ENCODE data around the gene ZNF619.

ZNF619 gene

GRCh38 chr3:40465456-40465855 is 11.5 kb upstream of the ZNF619 start:
- no peak for DNase-seq (ENCODE audit: low read depth)

GRCh38 chr3:40468018-40468417 is 8.9 kb upstream of the ZNF619 start:
- DNase-seq (ENCODE audit: low read depth): no peak

- no peak for DNase-seq (ENCODE audit: low read depth)
These were observed 6.2 kb upstream of the ZNF619 start for GRCh38 chr3:40470701-40471100.

GRCh38 chr3:40477666-40478065 is 744 bp downstream of the ZNF619 start:
- DNase-seq (ENCODE audit: low read depth): peak; percentile 12

DNA sequence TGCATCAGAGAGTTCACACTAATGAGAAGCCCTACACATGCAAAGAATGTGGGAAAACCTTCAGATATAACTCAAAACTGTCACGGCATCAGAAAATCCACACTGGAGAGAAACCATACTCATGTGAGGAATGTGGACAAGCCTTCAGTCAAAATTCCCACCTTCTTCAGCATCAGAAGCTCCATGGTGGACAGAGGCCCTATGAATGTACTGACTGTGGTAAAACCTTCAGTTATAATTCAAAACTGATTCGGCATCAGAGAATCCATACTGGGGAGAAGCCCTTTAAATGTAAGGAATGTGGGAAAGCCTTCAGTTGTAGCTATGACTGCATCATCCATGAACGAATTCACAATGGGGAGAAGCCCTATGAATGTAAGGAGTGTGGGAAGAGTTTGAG is 10.2 kb downstream of the ZNF619 start:
- no peak for DNase-seq (ENCODE audit: low read depth)

DNA sequence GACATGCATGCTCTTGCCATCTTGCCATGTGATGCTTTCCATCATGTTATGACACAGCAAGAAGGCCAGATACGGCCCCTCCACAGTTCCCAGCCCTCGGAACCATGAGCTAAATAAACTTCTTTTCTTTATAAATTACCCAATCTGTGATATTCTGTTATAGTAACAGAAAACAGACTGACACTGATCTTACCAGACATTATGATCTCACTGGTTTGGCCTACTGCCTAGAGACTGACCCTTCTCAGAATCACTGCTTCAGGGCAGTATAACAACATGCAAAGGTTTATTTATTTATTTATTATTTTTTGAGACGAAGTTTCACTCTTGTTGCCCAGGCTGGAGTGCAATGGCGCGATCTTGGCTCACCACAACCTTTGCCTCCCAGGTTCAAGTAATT is 14.0 kb downstream of the ZNF619 start:
- peak; percentile 79 for DNase-seq (ENCODE audit: low read depth)

GRCh38 chr3:40494698-40495097 is 17.8 kb downstream of the ZNF619 start:
- no peak for DNase-seq (ENCODE audit: low read depth)

- DNase-seq (ENCODE audit: low read depth): no peak
These were observed 20.4 kb downstream of the ZNF619 start for GRCh38 chr3:40497288-40497687.

- DNase-seq (ENCODE audit: low read depth): no peak
These were observed 23.0 kb downstream of the ZNF619 start for GRCh38 chr3:40499952-40500351.

GRCh38 chr3:40502034-40502433 is 25.1 kb downstream of the ZNF619 start:
- DNase-seq (ENCODE audit: low read depth): no peak

DNA sequence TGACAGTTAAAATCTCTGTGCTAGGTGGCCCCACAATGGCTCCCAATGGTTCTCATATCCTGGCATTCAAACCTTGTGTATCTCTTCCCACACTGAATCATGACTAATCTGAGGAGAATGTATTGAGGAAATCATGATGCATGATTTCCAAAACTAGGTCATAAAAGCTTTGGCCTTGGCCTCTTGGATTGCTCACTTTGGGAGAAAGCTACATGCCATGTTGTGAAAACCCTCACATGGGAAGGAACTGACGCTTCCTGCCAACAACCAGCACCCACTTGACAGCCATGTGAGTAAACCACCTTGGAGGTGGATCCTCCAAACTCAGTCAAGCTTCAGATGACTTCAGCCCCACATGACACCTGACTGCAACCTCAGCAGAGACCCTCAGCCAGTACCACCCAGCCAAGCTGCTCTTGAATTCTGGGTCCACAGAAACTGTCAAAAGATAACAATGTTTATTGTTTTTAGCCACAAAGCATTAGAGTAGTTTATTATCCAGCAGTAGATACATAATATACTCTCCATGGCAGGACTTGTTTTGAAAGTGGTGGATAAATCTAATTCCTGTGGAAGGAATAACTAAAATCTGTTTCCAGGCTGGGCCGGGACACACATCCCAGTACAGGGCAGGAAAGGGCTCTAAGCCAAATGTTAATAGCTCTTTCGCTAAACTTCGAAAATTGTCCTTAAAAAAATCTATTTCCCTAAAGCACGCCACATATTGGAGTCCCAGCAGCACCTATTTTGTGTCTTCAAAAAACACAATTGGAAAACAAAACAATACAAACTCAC is 27.9 kb downstream of the ZNF619 start:
- DNase-seq (ENCODE audit: low read depth): peak; percentile 97

DNA sequence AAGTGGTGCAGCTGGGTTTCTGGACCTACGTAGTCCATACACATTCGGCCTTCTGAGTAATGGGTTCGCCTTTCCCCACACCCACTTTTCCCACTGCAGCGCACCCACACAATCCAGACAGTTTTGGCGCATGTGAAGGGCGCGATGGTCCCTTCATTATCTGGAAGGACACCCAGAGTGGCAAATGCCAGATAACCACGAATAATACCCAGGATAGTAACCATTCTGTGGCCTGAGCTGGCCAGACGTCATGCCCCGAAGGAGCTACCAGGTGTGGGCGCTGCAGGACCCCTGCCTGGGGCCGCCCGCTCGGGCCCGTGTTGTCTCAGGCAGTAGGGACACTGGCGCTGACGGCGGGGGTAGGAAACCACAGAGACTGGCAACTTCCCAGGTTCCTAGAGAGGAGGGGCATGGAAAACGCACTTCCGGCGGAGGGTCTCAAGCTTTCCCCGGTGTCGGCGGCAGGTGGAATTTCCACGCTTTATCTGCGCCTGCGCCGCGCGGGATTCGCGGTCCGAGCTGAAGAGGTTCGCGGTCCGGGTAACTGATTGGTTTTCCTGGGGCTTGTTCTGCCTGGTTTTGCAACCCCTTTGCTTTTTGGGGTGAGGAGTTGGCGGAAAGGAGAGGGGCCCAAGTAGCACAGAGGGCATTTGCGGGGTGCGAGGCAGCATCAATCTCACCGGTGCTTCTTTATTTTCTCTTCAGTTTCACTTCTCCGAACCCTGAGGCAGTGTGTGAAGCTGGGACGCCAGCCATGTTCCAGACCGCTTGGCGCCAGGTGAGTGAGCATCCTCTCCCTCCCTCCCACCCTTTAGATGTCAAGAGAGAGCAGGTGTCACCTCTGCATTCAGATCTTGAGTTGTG is 28.9 kb downstream of the ZNF619 start, which contains the start of gene ZNF620:
Gene ZNF620, plus strand, starts transcription at position 441 of the 864 bp plus-strand sequence. Its CDS starts 314 bp downstream, at position 755.
- peak; percentile 28 for DNase-seq (ENCODE audit: low read depth)

DNA sequence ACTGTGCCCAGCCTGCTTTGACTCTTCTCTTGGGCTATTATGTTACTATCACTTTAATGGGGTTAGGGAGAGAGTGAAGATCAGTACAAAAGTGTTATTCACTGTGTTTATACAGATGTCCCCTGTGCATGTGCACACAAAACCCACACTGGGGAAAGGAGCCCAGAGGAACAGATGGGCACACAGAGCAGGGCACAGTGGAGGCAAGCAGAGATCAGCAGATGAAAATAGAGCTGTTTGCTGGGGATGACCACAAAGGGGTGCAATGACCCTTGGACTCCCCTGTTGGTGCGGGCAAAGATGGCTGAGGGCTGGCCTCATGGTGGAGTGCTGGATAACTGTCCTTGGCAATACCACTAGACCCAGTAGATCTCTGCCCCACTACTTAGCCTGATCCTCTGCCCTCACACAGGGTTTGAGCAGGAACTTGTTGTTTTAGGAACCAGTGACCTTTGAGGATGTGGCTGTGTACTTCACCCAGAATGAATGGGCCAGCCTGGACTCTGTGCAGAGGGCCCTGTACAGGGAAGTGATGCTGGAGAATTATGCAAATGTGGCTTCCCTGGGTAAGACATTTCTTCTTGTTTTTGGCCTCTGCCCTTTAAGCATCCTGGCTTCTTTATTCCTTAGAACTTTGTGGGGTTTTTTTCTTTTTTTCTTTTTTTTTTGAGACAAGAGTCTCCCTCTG is 34.3 kb downstream of the ZNF619 start:
- DNase-seq (ENCODE audit: low read depth): no peak

- DNase-seq (ENCODE audit: low read depth): peak; percentile 81
These were observed 39.3 kb downstream of the ZNF619 start for GRCh38 chr3:40516201-40516600.

GRCh38 chr3:40518067-40518466 is 41.1 kb downstream of the ZNF619 start:
- no peak for DNase-seq (ENCODE audit: low read depth)

DNA sequence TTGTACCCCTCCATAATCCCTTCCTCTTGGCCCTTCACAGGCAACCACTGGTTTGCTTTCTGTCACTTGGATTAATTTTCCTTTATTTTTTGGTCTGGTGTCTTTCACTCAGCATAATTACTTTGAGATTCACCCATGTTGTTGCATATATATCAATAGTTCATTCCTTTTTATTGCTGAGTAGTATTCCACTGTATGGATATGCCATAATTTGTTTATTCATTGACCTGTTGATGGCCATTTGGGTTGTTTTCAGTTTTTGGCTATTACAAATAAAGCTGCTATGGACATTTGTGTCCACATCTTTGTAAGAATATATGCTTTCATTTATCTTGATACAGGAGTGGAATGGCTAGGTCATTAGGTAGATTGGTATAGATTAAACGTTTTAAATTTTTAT is 41.9 kb downstream of the ZNF619 start:
- no peak for DNase-seq (ENCODE audit: low read depth)

GRCh38 chr3:40521254-40521653 is 44.3 kb downstream of the ZNF619 start:
- no peak for DNase-seq (ENCODE audit: low read depth)

DNA sequence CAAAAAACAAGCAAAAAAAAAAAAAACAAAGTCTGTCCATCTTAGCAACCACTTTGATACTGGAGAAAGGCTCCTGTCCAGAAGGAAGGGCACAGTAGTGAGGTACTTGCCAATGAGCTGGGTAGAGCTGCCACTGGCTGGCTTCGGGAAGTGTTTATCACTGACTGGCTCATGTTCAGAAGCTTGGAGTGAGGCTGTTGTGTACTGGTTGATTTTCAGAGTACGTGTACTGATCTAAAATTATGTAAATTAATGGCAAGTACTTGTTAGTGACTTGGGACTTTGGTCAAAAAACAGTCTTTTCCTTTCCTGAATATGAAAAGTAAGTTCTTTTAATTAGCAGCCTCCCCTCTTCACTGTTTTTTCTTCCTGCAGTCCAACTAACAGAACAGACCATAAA is 46.9 kb downstream of the ZNF619 start:
- DNase-seq (ENCODE audit: low read depth): no peak

GRCh38 chr3:40524222-40524567 is 47.3 kb downstream of the ZNF619 start:
- peak; percentile 10 for DNase-seq (ENCODE audit: low read depth)

DNA sequence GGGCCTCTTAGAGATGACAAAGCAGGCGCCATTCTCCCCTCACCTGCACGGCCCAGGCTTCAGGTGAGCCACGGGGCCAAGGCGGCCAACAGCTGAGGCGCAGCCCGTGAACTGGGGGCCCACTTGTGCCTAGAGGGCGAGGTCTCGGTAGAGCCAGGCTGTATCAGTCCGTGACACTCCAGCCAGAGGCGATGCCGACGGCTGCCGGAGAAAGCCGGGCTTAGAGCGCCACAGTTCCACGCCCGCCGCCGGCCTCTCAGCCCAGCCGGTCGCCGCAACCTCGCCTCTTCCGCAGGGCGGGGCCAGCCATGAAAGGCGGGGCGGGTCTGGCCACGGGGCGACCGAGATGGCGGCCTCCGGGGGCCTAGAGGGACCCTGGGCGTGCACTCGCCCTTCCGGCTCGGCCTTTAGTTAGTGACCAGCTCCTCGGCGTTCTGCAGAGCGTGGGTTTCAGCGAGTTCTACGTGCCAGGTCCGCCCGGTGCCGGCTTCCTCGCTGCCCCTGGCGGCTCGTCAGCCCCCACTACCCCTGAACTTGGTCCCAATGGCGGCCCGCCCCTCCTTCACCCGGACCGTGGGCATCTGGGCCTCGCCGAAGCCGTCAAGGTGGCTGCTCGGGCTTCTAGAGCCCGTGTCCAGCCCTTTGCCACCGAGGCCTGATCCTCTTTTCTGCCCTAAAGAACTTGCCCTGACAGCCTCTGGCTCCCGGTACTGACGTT is 47.8 kb downstream of the ZNF619 start, which contains the start of gene ZNF621:
Gene ZNF621, plus strand, starts transcription at position 393 of the 718 bp plus-strand sequence. CDS start 881 bp downstream, outside the sequence.
- DNase-seq (ENCODE audit: low read depth): peak; percentile 82

DNA sequence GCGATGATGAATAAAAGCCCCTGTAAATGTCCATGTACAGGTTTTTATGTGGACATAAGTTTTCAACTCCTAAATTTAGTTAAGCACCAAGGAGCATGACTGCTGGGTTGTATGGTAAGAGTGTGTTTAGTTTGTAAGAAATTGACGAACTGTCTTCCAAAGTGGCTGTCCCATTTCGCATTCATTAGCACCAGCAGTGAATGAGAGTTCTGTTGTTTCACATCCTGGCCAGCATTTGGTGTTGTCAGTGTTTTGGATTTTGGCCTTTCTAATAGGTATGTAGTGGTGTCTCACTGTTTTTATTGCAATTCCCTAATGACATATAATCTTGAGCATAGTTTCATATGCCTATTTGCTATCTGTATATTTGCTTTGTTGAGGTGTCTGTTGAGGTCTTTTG is 51.5 kb downstream of the ZNF619 start:
- no peak for DNase-seq (ENCODE audit: low read depth)

- no peak for DNase-seq (ENCODE audit: low read depth)
These were observed 55.3 kb downstream of the ZNF619 start for GRCh38 chr3:40532252-40532651.
